ENCODE measurements around the gene CD93. TPM values are rescaled to one million over a fixed set of nuclear protein-coding genes. Genes with fewer than 3 reads are reported as not detected.

CD93 gene
- total and polyA plus RNA-seq, 7 donors, result 7.7 to 35.7 (median 17.6) TPM

GRCh38 chr20:23121751-23122320 lies 35.7 kb upstream of the CD93 start:
- H3K9me3 ChIP-seq, result no peaks in the 10 kb centered on the region
- intact Hi-C loops (cut with DNase I), result no loop called here
- no peak for TF ChIP-seq CTCF (IDR thresholded peaks at IDR 0.05)
- H3K27me3 ChIP-seq (ENCODE audit: insufficient read depth in 3 of 3, low read length in 2 of 3), result no peaks in the 10 kb centered on the region
- no peak for ATAC-seq
- no peaks in the 10 kb centered on the region for H3K36me3 ChIP-seq (ENCODE audit: insufficient read depth in 1 of 2, low read depth in 1 of 2)
- peaks cover 27% of the 10 kb centered on the region for H3K4me1 ChIP-seq
- no peak overlapping the region for H3K27ac ChIP-seq
- H3K4me3 ChIP-seq, result no peak overlapping the region
- DNase-seq, result no peak
- WGBS, 3 donors, result 94 to 96% (median 95%) methylated on average over 9 of the region's 9 CpGs

GRCh38 chr20:23120936-23121750 lies 35.0 kb upstream of the CD93 start:
- Histone ChIP-seq H3K4me1 (peaks cover 20% of the 10 kb centered on the region), H3K36me3 (ENCODE audit: insufficient read depth in 1 of 2, low read depth in 1 of 2) (no peaks in the 10 kb centered on the region), H3K27me3 (ENCODE audit: insufficient read depth in 3 of 3, low read length in 2 of 3) (no peaks in the 10 kb centered on the region), H3K9me3 (no peaks in the 10 kb centered on the region), H3K4me3 (no peak overlapping the region), H3K27ac (no peak overlapping the region)
- ATAC-seq (no peak), DNase-seq (no peak)
- WGBS, 3 donors, result 92 to 95% (median 95%) methylated on average over 15 of the region's 15 CpGs
- intact Hi-C loops (cut with DNase I), result no loop called here
- no peak for TF ChIP-seq CTCF (IDR thresholded peaks at IDR 0.05)

GRCh38 chr20:23120261-23120660 lies 34.1 kb upstream of the CD93 start:
- H3K27me3 ChIP-seq (ENCODE audit: insufficient read depth in 3 of 3, low read length in 2 of 3), result no peaks in the 10 kb centered on the region
- H3K4me3 ChIP-seq, result no peak overlapping the region
- no peak for ATAC-seq
- H3K9me3 ChIP-seq, result no peaks in the 10 kb centered on the region
- H3K36me3 ChIP-seq (ENCODE audit: insufficient read depth in 1 of 2, low read depth in 1 of 2), result no peaks in the 10 kb centered on the region
- no peak overlapping the region for H3K27ac ChIP-seq
- intact Hi-C loops (cut with DNase I), result no loop called here
- H3K4me1 ChIP-seq, result peaks cover 11% of the 10 kb centered on the region
- WGBS, 3 donors, result 83 to 99% (median 98%) methylated on average over 6 to 7 of the region's 7 CpGs
- TF ChIP-seq CTCF (IDR thresholded peaks at IDR 0.05), result no peak
- DNase-seq, result no peak

GRCh38 chr20:23119456-23120216 lies 33.5 kb upstream of the CD93 start:
- no peaks in the 10 kb centered on the region for H3K9me3 ChIP-seq
- H3K36me3 ChIP-seq (ENCODE audit: insufficient read depth in 1 of 2, low read depth in 1 of 2), result no peaks in the 10 kb centered on the region
- no peak overlapping the region for H3K4me3 ChIP-seq
- no peak for DNase-seq
- peak in 2 of 4 donors; percentile 28 to 34 for ATAC-seq
- TF ChIP-seq CTCF (IDR thresholded peaks at IDR 0.05), result no peak
- H3K27ac ChIP-seq, result no peak overlapping the region
- peaks cover 8% of the 10 kb centered on the region for H3K4me1 ChIP-seq
- intact Hi-C loops (cut with DNase I), result no loop called here
- 80 to 83% (median 83%) methylated on average over 15 of the region's 15 CpGs for WGBS, 3 donors
- no peaks in the 10 kb centered on the region for H3K27me3 ChIP-seq (ENCODE audit: insufficient read depth in 3 of 3, low read length in 2 of 3)

All from psoas muscle (tissue), 8 donors.